ENCODE measurements around the gene CTNNBIP1. TPM values are rescaled to one million over a fixed set of nuclear protein-coding genes. Genes with fewer than 3 reads are reported as not detected.

Gene CTNNBIP1
- total RNA-seq, 1 donor from 2014 or later: 35.0 TPM

GRCh38 chr1:9882296-9882944, 27.6 kb downstream of the CTNNBIP1 start:
- Histone ChIP-seq H3K36me3 (peaks cover 5% of the 10 kb centered on the region), H3K4me1 (no peaks in the 10 kb centered on the region), H3K4me3 (no peak overlapping the region), H3K27ac (no peak overlapping the region), H3K27me3 (ENCODE audit: low read depth) (no peaks in the 10 kb centered on the region), H3K9me3 (no peaks in the 10 kb centered on the region)
- no peak for TF ChIP-seq CTCF (IDR thresholded peaks at IDR 0.05)
- DNase-seq (no peak), ATAC-seq (peak in 1 of 2 donors; percentile 16)
- intact Hi-C loops (cut with DNase I): no loop called here

DNA sequence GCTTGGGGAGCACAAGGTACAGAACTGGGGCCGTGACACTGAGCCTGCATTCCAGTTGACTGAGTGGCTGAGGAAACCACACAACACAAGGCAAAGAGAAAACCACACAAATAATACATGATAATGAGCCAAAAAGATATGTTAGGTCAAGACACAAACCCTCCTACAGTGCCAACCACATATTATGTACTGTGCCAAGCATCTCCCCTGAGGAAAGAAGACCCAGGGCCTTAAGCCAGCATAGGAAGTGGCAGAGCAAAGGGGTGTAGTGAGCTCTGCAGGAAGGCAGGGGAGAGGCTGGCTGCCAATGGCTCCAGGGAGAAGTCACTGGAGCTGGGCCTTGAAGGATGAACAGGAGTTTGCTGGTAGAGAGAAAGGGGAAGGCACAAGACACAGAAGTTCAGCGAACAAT, 28.2 kb downstream of the CTNNBIP1 start:
- no peak for DNase-seq
- Histone ChIP-seq H3K27me3 (ENCODE audit: low read depth) (no peaks in the 10 kb centered on the region), H3K9me3 (no peaks in the 10 kb centered on the region), H3K36me3 (peaks cover 5% of the 10 kb centered on the region), H3K4me1 (no peaks in the 10 kb centered on the region), H3K27ac (no peak overlapping the region), H3K4me3 (no peak overlapping the region)
- no peak for TF ChIP-seq CTCF (IDR thresholded peaks at IDR 0.05)
- intact Hi-C loops (cut with DNase I): no loop called here
- ATAC-seq: no peak

DNA sequence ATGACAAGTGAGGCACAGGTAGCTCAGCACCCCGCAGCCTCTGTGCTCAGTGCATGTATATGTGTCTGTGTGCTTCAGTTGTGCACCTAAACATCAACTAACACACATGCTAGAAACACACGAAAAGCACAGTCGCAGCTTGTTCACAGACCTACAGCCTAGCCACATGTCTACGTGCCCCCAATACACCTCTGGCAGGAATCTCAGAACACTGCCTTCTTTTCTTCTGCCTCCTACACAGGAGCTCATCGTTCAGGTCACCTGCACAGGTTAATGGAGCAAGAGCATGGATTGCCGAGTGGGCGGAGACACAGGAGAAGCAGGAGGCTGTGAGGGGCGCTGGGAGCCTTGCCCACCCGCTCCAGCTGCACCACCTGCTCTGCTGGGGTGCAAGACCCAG, 31.7 kb downstream of the CTNNBIP1 start:
- H3K27me3 ChIP-seq (ENCODE audit: low read depth): no peaks in the 10 kb centered on the region
- DNase-seq (no peak), ATAC-seq (no peak)
- peaks cover 3% of the 10 kb centered on the region for H3K36me3 ChIP-seq
- intact Hi-C loops (cut with DNase I): no loop called here
- no peak overlapping the region for H3K27ac ChIP-seq
- no peaks in the 10 kb centered on the region for H3K9me3 ChIP-seq
- H3K4me3 ChIP-seq: no peak overlapping the region
- H3K4me1 ChIP-seq: peaks cover 12% of the 10 kb centered on the region
- TF ChIP-seq CTCF (IDR thresholded peaks at IDR 0.05): no peak

- Histone ChIP-seq H3K27ac (no peak overlapping the region), H3K4me1 (peaks cover 12% of the 10 kb centered on the region), H3K27me3 (ENCODE audit: low read depth) (no peaks in the 10 kb centered on the region), H3K9me3 (no peaks in the 10 kb centered on the region), H3K4me3 (no peak overlapping the region), H3K36me3 (no peaks in the 10 kb centered on the region)
- no peak for TF ChIP-seq CTCF (IDR thresholded peaks at IDR 0.05)
- DNase-seq: no peak
- intact Hi-C loops (cut with DNase I): no loop called here
- ATAC-seq: peak in 1 of 2 donors; percentile 40
Observed at GRCh38 chr1:9877962-9878361, 32.1 kb downstream of the CTNNBIP1 start.

DNA sequence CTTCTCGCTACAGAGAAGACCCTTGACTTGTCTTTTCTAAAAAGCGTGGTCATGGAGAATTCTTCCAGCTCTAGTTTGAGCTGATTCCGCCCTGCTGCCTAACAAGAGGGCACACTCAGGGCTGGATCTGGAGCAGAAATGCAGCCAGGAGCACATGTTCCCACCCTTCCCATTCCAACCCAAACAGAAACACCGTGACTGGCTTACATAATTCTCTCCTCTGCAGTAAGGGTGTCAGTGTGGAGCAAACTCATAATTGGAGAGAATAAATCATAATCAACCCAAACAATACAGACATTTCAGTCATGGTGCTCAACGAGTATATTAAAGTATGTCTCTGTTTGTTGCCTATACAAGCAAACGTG, 34.5 kb downstream of the CTNNBIP1 start:
- no peak for TF ChIP-seq CTCF (IDR thresholded peaks at IDR 0.05)
- ATAC-seq: peak in 1 of 2 donors; percentile 46

More for the DNA sequence above, 34.5 kb downstream of the CTNNBIP1 start:
- DNase-seq: no peak
- no peak overlapping the region for H3K4me3 ChIP-seq
- H3K4me1 ChIP-seq: peaks cover 12% of the 10 kb centered on the region
- H3K36me3 ChIP-seq: peaks cover 13% of the 10 kb centered on the region
- no peak overlapping the region for H3K27ac ChIP-seq
- intact Hi-C loops (cut with DNase I): no loop called here
- H3K27me3 ChIP-seq (ENCODE audit: low read depth): no peaks in the 10 kb centered on the region
- H3K9me3 ChIP-seq: no peaks in the 10 kb centered on the region
